Erythroblast (primary cell): Measurements from ENCODE around the gene SNIP1.

Experiments used
- GATA1 ChIP-seq: IDR thresholded peaks from 2 replicates; pipeline ENCODE4 v1.6.1; 2011; ENCODE audit warnings: low read depth, mild to moderate bottlenecking, control low read depth, low read length, moderate library complexity
- POLR2A ChIP-seq: IDR thresholded peaks from 2 replicates; pipeline ENCODE4 v1.6.1; 2011; ENCODE audit warnings: mild to moderate bottlenecking, low read length

GRCh38 chr1:37497832-37498231, 56.3 kb downstream of the SNIP1 start:
- no peak for TF ChIP-seq POLR2A
- TF ChIP-seq GATA1 = no peak
